Renal cortical epithelial cell (primary cell): ENCODE measurements around the gene LMX1B. TPM values are rescaled to one million over a fixed set of nuclear protein-coding genes. Genes with fewer than 3 reads are reported as not detected.

Source experiments
- DNase-seq: peaks from one replicate; pipeline ENCODE4 v3.0.0-alpha.2; 2011; ENCODE audit warnings: low read depth
- total RNA-seq: library from RNA; depleted of rRNA; stranded (reverse); fragments of >200 nt; gene quantifications from 2 replicates; pipeline ENCODE4 v1.2.3, GENCODE V29; 2014

The LMX1B gene
- total RNA-seq, 1 donor from 2014 or later = not detected

DNA sequence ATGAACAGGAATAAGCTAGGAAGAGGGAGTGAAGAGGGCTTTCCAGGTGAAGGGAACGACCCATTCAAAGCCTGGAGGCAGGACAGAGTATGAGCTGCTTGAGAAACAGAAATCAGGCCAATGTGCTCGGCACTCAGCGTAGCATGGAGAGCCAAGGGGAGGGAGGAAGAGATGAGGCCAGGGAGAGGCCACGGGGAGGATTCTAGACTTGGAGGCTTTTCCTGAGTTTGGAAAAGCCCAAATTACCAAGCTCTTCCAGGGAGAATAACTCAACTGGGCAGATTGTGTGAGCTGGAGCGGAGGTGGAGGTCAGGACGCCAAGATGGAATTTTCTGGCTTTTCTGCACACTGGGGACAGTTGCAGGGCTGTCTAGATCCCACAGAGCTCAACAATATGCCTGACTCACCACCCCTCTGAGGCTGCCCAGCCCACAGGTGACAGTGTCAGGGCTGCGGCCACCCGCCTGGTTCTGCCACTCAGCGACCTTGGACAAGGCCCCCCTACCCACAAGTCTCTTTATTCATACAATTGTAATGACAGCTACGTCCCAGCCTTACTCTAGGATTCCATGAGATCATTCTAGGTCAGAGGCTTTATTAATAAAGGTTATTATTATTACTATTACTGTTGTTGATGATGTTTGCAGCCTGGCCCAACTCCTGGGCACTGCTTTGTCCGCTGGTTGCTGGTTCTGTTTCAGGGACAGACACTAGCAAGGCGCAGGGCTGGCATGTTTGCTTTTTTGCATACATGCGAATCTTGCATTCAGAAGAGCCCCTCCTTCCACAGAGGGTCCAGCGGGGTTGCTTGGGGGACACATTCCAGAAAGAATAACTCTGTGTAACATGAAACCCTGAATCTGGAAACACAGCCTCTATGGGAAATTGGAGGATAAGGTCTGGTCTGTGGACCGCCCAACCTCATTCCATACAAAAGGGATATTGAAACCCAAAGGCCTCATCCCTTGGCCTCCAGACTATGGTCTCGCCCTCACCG lies 9.4 kb upstream of the LMX1B start:
- no peak for DNase-seq

DNA sequence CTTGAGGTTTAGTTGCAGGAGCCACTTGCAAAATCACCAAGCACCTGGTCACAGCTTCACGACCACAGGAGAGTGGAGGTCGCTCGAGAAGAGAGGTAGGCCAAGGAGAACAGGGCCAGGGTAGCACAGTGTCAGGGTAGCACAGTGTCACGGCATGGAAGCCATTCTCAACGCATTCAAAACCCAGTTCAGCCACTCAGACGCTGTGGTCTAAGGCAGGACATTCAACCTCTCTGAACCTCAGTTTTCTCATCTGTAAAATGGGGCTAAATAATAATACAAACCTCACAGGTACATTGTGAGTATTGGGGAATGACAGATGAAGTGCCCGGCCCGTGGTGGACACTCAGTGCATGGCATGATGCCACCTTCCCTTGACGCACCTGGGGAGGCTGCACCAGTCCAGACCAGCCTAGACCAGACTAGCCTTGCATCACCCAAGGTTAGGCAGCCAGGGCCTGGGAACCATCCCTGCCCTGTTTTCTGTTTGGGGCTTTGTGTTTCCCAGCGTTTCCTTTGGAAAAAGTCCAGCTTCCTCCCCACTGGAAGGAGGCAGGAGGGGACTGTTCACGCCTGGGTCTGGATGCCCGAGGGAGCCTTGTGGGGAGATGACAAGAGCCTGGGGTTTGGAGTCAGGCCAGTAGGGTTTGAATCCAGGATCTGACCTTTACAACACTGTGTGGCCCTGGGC lies 7.8 kb upstream of the LMX1B start:
- DNase-seq = no peak

DNA sequence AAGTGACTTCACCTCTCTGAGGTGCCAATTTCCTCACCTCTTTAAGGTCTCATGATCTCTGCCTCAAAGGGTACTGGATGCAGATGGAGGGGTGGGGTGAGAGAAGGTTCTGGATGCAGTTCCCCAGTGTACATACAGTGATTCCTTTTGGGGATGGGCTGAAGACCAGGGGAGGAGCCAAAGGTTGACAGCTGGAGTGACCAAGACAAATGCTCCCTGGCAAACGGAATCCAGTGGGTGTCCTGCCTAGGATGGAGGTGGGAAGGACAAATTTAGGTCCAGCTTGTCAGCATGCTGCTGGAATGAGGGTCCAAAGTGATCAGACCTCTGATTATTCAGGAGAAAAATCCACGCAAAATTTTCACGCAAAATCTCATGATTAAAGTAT lies 7.3 kb upstream of the LMX1B start:
- no peak for DNase-seq

GRCh38 chr9:126607086-126607485 lies 6.6 kb upstream of the LMX1B start:
- DNase-seq = no peak

DNA sequence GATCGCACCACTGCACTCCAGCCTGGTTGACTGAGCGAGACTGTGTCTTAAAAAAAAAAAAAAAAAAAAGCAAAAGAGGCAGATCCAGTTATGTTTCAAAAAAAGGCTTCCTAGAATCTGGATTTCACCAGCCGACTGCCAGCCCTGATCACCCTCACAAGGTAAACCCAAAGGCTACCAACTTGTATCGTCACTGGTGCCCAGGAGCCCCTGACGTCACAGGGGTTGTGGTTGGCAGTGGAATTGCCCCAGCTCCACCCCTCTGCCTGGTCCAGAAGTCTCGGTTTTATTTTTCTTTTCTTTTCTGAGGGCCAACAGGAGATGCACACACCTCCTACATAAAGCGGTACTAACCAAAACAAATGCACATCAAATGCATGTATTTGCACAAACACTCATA lies 6.0 kb upstream of the LMX1B start:
- no peak for DNase-seq

DNA sequence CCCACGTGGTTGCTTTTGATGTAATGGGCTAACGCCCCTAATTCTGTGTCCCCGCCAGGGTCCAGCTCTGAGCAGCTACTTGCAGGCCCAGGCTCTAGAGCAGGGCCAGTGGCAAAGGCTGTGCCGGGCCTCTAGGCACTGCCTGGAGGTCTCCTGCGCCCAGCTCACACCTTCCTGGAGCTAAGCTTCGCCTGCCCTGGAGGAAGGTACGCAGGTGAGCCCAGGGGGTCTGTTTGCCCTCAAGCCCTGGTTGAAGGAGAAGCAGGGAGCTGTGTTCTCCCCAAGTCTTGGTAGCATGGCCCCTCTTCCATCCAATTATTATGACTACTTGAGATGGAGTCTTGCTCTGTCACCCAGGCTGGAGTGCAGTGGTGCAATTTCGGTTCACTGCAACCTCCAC lies 5.2 kb upstream of the LMX1B start:
- DNase-seq = no peak

GRCh38 chr9:126609191-126609590 lies 4.5 kb upstream of the LMX1B start:
- no peak for DNase-seq

- no peak for DNase-seq
Observed at GRCh38 chr9:126609711-126610388, 3.9 kb upstream of the LMX1B start.

DNA sequence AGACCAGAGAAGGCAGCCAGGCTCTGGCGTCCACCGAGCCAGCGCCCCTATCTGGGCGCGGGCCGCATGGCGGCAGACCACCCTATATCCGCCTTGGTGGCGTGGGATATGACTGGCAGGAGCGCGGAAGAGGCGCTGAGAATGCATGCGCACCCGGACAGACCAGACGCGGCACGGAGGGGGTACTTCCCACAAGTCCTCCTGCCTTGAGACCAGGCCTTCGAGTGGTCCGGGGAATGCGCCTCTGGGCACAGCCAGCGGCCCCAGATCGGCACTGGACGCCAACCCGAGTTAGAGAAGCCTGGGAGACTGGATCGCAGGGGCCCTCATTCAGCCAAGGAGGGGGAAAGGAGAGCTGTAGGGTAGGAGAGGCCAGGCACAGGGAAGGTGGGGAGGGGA lies 2.5 kb upstream of the LMX1B start:
- DNase-seq = no peak

DNA sequence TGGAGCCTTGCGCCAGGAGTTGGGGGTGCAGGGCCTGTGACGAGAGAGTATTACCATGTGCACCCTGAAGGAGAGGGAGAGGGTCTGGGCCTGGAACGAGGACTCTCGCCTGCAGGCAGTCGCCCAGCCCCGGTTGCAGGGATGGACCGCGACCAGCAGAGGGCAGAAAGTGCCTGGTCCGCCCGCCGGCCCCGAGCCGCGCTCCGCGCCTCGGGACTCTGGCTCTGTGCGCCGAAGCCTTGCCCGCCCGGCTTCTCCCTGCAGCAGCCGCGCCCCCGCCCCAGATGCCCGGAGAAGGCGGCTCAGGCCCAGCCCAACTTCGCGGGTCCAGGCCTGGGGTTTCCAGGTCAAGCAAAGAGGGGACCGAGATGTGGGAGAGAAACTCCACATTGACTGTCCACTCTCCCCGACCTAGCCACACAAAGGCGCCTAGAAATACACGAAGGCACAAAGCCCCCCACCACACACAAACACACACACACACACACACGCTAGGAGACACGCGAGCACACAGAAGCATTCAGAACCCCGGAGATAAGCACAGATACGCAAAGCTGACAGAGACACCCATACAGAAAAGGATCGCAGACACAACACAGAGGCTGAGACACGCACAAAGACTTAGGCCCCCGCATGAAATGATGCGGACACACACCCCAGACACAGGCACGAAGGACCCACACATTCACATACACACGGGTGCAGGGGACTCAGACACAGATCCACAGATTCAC lies 2.0 kb upstream of the LMX1B start:
- DNase-seq = peak; percentile 10

- DNase-seq = no peak
Observed at GRCh38 chr9:126612326-126612812, 1.4 kb upstream of the LMX1B start.

- no peak for DNase-seq
Observed at GRCh38 chr9:126612813-126613641, 701 bp upstream of the LMX1B start.

GRCh38 chr9:126614088-126614454 lies 343 bp downstream of the LMX1B start:
- no peak for DNase-seq

- no peak for DNase-seq
Observed at GRCh38 chr9:126614455-126615244, 922 bp downstream of the LMX1B start.

DNA sequence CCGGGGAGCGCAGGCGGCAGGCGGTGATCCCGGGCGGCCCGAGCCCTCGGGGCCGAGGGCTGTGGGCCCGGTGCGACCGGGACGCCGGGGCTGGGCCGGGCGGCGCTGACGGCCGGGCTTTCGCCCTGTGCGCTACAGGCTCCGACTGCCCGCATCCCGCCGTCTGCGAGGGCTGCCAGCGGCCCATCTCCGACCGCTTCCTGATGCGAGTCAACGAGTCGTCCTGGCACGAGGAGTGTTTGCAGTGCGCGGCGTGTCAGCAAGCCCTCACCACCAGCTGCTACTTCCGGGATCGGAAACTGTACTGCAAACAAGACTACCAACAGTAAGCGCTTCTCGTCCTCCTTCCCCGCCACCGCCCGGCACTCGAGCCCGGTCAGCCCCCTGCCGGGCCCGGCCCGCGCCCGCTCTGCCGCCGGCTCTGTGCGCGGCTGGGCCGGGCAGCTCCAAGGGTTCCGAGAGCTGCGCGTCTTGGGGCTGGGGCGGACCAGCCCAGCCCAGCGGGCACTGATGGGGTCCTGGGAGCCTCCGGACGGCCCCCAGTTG lies 1.6 kb downstream of the LMX1B start:
- no peak for DNase-seq

DNA sequence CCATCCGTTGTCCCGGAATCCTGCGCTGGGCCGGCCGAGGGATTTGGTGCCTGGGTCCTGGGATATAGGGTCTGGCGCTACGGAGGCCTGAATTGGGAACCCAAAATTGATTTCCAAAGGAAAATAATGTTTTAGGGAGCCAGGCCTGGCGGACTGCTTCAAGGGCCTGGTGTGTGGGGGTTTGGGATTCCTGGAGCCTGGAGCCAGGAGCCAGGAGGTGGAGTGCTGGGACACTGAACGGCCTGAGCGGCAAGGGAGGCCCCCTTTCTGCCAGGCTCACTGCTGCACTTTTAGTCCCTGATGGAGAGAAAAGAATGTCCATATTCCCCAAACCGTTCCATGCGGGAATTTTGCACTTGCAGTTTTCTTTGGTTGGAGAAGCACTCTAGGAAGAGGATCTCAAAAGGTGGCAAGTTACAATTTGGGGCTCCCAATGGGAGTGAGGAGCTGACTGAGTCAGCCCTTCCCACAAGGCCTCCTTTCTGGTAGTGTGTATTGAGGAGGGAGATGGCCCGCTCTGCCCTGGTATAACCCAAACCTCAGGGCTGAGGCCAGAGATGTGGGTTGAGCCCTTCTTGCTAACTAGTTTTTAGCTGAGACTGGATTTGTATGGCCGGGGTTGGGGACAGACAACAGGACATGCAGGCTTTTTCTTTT lies 2.2 kb downstream of the LMX1B start:
- no peak for DNase-seq

- DNase-seq = no peak
Observed at GRCh38 chr9:126616521-126616976, 2.8 kb downstream of the LMX1B start.

DNA sequence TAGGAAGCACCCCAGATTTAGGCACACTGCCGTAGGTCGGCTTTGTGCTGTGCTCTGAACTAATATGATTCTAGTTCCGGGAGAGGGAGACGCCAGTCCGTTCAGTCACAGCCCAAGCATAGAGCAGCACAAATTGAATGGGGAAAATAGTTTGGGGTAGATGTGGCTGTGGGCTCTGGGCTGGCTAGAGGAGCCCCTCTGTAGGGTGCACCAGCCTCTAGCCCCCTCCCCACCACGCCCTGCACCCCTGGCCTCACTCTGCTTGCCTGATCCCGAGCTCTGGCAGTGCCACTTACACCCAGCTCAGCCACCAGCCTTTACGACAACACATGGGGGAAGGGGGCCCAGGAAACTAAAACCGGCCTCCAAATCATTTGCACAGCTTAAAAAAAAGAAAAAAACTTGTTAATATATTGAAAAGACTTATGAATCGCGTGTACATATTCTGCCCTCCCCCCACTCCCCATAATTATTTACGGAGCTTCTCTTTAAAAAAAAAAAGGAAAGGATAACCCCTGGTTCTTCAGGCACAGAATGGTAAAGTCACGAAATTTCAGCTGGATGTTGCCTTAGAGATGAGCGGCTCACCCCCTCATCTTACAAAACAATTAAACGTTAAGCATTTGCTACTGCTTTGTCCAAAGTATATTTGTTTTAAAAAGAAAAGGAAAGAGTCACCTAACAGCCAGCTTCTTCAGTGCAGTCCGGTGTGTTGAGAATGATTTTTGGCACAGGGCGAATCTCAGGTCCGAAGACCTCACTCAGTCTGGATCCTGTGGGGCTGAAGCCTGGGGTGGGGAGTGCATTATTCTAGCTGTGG lies 3.5 kb downstream of the LMX1B start:
- DNase-seq = no peak
